Activated CD4-positive, alpha-beta T cell treated with anti-CD3 and anti-CD28 coated beads for 1 hour (primary cell): ENCODE measurements around the gene APOA1.
"Not testable (repeated sequence)": the region's sequence is repeated elsewhere in the genome, so short reads cannot be mapped to it uniquely, and the experiment has no call there.

Experiments used
- DNase-seq: peaks from one replicate; pipeline ENCODE4 v3.0.0-alpha.2; 2020

APOA1 gene

DNA sequence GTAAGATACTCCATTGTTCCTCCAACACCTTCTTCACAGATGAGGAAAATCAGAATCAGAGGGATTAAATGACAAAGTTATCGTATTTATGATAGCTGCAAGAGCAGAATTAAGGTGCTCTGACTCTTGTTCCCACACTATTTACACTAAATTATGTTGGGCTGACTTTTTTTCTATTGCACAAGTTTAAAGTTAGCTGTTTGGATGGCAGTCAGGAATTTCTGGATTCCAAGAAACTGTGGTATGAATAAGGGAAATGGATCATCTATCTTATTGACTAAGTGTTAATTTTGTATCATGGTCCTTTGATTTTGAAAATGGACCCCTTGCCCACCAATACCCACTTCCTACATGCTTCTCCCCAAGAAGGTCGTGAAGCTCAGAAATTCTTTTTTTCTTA is 19.9 kb upstream of the APOA1 start:
- DNase-seq: no peak

DNA sequence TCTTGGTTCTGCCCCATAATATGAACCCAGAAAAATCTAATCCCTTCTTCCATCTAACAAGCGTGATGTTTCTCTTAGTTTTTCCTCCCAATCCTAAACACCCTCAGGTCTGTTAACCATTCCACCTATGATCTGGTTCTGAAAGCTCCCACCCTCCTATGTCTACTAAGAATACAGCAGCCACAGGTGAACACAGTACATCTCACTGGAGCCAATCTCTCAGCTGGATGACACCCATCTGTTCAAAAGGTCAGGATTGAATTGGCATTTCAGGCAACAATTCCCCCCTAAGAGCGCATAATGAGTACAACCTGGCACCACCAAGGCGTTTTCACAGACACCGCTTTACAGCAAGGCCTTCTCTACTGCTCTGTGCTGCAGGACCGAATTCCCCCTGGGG is 19.0 kb upstream of the APOA1 start:
- DNase-seq: no peak

DNA sequence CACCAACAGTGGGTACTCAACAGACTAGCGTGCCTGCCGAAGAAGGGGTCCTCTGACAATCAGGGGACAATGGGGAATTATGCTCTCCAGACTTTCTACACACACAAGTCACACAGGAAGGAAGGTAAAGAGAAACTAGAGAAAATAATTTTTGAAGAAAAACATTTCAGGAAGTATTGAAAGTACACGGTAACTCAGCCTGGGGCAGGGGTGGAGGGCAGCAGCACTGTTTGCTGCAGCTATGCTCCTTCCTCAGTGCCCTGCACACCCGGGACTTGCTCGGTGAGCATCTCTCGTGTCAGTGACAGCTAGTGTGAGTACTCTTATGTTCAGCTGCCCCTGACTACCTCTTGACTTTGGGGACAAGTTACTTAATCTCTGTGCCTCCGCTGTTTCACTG is 18.0 kb upstream of the APOA1 start:
- DNase-seq: no peak

DNA sequence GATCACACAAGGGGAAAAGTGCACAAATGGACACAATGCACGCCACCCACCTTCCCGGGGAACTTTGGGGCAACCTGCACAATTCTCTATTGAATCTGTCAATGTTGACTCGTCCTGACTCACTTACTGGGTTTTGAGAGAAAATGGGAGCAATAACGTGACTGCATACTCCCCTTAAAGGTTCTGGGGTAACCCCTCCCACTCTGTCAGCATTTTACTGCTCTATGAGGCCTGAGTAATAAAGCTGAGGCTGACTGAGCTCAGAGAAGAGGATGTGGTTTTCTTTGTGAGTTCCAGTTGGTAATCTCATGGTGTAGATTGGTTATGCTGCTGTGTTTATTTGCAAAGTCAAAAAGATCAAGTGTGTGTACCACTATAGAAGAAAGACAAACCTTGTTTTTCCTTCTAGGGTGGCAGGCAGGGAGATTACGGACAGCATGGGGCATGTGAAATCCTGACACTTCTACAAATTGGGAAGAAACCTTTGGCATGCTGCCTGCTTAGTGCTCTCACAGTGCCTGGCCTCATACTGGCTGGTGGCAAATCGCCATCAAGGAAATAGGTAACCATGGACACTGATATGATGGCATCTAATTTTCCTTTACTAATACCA is 16.1 kb upstream of the APOA1 start:
- DNase-seq: peak; percentile 28

DNA sequence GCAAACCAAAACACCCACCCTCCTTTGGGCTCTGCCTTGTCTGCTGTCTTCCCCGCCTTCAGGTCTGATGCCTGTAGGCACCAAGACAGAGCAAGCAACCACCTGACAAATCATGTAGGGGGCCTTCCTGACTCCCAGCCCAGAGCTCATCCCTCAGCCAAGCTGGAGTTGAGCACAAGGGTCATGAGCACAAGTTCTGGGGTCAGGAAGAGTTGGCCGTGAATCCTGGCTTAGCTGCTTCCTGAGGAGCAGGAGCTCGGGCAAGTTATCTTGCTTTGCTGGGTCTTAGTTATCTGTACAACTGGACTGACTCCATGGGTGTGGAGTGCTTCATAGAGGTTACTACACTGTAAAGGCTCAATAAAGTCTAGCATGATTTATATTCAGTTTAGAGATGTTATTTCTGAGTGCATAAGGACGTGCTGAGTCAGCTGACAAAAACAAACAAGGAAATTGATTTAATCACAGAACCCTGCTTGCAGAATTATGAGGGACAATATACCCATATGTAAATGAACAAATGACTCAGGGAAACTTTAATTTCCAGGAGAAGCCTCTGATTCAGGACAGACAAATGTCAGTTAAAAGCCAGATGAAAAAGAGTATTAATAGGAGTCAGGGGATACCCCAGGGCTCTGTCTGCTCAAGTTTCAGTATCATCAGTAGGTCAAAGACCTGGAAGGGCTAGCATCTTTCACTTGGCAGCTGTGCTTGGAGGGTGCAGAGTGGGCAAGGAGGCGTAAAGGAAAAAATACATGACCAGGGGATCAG is 15.0 kb upstream of the APOA1 start:
- DNase-seq: no peak

DNA sequence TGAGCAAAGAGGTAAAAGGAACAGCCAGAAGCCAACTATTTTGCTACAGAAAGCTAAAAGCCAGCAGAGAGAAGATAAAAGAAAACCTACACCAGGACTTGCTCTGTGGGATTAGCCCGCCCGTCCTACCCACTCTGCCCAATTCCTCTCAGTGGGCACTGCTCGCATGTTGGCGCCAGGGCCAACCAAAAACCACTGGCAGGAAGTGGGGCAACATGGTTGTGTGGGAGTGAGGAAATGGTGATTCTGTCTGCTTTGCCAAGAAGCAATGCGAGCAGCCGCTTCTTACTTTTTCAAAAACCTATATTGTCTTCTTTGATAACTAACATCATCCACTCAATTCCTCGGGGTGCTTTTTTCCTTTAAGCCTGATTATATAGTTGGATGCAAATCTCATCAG is 14.2 kb upstream of the APOA1 start:
- DNase-seq: no peak

DNA sequence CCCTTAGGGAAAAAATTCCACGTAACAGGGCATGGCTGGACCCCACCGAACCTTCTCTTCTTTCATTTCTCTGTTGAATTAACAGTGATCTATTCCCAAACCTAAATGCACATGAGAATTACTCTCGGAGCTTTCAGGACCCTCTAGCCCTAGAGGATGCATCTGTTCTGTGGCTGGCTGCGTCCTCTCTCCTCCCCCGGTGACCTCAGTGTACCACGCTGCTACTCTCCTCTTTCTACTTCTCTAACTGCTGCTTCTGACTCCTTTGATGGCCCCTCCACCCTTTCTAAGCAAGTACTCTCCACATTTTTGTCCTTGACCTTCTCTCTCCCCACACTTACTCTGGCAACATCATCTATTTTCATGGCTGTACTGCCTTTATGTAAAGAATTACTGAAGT is 12.1 kb upstream of the APOA1 start:
- no peak for DNase-seq

DNA sequence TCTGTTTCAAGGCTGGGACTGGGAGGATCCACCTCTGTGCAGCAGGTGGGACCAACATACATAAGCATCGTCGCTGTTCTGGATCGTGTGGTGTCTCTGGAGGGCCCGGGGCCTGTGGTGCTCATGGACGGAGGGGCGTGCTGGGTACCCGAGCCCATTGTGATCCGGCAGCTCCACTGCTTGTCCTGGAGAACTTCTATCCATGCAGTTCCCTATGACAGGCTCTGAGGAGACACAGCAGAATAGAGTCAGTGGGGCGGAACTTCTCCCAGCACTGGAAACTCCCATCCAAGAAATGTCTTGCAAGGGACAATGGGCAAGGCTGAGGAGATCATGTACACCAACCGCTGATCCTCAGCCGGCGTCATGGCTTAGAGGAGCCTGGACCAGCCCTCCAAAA is 11.6 kb upstream of the APOA1 start:
- DNase-seq: no peak

DNA sequence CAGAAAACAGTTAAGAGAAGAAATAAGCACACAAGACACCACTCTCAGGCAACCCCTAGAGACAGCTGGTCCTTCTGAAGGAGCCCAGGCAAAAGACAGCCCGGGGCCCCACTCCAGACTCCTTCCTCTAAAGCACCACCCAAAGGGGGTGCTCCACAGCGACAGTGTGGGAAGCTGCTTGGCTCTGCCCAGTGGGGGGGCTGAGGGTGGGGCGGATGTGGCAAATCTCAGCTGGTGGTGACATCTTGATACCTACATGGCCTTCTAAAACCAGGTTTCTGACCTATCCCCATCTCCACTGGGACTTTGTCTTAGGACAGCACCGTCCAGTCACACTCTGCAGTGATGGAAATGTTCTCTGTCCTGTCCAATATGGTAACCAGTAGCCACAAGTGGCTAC is 10.2 kb upstream of the APOA1 start:
- DNase-seq: no peak

DNA sequence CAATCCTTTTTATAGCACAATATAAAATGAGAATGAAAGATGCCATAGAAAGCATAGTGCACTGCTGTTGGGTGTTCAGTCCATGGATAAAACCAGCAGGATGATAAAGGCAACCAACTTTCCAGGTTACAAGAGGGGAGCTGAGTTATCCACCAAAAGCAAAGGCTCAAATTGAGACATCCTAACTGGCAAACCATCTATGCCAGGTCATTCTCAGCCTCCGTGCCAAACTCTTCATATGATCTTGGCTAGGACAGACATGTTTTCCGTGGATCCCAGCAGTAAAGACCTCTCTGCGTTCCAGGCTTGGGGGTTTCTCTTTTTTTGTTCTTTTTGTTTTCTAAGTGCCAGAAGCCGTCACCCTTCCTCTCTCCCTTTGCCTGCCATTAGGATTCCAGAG is 7.3 kb upstream of the APOA1 start:
- DNase-seq: no peak

DNA sequence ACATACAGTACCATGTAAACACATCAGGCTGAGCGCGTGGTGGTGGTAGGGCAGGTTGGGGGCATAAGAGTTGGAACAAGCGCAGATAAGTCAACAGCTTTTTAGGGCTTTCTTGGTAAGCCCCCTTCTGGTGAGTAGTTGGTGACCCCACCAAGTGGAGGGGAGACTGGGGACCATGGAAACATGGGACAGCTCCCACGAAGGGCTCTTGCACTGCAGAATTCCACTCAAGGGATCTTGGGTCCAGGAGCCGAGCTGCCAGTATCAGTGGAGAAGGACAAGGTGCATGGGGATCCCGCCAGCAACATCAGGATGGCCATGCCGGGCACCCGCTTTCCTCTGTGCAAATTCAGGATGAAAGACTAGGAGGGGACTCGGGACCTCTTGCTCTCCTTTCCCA is 6.2 kb upstream of the APOA1 start:
- DNase-seq: no peak

DNA sequence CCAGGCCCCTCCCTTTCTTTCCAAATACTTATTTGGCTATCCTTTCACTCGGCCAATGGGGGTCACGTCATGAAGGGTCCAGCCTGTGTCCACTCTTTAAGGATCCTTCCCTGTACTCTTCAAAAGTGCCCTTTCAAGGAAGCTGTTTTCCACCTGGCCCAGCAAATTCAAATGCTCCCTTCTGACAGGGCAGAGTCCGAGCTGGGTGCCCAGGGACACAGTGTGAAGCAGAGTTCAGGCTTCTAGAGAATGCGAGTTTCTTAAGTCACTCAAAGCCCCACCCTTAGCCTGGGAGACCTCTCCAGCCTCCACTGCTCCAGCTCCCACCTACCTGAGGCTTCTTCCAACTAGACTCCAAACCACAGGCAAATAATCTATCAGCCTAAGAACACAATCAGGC is 5.5 kb upstream of the APOA1 start:
- no peak for DNase-seq

DNA sequence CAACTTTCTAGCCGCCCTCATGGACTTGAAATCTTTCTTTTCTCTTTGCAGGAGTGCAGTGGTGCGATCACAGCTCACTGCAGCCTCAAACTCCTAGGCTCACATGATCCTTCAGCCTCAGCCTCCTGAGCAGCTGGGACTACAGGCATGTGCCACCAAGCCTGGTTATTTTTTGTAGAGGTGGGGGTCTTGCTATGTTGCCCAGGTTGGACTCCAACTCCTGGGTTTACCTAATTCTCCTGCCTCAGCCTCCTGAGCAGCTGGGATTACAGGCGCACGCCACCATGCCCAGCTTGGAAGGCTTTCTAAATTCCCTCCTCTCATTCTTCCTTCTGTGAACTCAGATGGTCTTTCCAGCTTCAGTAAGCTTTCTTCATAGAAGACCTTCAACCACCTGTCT is 4.7 kb upstream of the APOA1 start:
- DNase-seq: no peak

DNA sequence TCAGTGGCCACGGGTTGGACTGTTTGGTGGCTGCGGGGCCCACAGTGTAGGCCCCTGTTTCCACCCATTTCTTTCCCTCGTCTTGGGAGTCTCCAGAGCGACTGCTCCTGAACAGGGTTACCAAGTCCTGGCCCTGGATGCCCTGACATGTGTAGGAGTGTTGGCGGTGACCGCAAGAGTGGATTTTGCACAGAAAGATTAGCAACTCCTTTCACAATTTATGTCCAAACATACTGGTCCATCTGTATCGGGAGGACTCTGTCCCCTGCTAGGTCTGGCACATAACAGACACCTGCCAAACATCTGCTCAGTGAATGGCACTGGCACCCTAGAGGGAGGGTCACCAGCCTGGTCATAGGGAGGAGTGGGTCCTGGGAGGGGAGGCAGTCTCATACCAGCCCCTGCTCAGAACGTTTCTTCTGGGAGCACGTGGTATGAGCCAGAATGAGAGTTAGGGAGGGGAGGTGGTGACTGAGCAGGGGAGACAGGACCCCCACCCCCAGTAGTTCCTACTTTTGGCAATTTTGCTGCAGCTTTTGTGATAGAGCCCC is 3.4 kb upstream of the APOA1 start:
- DNase-seq: no peak

DNA sequence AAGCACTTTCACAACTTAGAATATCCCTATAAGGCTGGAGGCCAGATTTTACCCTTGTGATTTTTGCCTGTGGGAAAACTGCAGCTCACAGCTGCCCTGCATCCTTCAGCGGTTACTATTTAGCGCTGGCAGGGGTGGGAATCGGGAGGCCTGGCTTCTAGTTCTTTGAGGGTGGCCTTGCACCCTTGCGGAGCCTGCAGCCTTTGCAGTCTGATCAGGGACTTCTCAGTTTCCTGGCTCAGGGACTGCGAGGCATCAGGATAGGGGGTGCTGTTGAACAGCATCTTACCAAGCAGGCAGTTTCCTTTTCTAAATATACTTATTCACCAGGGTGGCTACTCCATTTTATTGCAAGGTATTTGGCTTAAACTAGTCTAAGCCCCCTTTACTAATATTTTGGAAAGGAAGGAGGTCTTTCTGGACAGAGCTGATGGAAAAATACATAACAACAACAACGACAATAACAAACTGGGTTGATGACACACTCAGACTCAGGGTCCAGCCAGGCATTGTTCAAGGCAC is 2.9 kb upstream of the APOA1 start:
- no peak for DNase-seq

DNA sequence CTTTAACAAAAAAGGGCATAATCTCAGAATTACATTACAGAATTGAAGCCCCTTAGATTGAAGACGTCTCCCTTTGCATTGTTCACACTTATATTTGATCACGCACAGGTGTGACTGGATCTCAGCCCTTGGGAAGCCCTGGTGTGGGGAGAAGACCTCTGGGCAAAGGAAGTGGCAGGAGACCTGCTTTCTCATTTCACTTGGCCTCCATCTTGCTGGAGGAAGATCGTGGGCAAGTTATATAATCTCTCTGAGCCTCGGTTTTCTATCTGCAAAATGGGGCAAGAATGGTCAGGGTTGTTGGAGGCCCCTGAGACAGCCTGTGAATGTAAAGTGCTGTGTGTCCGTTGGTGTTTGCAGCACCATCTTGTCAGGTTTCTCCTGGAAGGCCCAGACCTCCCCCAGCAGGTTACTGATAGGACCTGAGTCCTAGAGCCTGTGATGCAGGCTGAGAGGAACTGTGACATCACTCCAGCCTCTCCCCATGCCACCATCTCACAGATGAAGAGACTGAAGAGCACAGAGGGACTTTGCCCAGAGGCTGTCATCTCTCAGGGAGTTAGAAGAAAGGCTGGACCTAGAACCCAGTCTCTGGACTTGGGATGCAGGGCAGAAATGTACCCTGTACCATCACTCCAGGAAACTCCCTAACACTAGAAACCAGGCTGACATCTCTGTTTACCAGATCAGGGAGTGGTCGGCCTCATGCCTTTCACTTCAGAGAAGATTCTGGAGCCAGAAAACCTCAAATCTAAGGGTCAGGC is 1.1 kb upstream of the APOA1 start:
- no peak for DNase-seq

DNA sequence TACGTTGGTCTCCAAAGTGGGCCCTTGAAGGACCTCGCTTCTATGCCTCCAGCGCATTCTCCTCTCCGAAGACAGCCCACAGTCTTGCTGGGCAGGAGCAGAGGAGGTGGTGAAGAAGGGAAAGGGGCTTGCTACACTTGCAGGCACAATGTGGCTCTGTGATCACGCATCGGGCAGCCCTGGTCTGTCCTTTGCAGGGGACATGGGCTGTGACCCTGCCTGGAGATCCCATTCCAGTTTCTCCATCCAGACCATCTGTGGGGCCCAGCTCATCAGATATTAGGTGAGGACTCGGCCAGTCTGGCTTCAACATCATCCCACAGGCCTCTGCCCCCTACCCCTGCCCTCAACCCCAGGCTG is 810 bp downstream of the APOA1 start:
- no peak for DNase-seq

DNA sequence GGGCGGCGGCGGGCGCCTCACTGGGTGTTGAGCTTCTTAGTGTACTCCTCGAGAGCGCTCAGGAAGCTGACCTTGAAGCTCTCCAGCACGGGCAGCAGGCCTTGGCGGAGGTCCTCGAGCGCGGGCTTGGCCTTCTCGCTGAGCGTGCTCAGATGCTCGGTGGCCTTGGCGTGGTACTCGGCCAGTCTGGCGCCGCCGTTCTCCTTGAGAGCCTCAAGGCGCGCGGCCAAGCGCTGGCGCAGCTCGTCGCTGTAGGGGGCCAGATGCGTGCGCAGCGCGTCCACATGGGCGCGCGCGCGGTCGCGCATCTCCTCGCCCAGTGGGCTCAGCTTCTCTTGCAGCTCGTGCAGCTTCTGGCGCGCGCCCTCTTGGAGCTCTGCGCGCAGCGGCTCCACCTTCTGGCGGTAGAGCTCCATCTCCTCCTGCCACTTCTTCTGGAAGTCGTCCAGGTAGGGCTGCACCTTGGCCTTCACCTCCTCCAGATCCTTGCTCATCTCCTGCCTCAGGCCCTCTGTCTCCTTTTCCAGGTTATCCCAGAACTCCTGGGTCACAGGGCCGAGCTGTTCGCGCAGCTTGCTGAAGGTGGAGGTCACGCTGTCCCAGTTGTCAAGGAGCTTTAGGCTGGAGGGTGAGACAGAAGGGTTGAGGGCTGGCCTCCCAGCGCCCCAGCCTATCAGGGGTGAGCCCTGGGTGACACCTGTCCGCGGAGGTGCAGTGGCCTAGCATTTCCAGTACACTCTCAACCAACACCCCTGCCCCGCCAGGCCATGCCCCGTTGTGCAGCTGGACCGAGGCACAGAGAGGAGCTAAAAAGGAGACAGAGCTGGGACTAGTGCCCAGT is 1.4 kb downstream of the APOA1 start:
- DNase-seq: peak; percentile 68

DNA sequence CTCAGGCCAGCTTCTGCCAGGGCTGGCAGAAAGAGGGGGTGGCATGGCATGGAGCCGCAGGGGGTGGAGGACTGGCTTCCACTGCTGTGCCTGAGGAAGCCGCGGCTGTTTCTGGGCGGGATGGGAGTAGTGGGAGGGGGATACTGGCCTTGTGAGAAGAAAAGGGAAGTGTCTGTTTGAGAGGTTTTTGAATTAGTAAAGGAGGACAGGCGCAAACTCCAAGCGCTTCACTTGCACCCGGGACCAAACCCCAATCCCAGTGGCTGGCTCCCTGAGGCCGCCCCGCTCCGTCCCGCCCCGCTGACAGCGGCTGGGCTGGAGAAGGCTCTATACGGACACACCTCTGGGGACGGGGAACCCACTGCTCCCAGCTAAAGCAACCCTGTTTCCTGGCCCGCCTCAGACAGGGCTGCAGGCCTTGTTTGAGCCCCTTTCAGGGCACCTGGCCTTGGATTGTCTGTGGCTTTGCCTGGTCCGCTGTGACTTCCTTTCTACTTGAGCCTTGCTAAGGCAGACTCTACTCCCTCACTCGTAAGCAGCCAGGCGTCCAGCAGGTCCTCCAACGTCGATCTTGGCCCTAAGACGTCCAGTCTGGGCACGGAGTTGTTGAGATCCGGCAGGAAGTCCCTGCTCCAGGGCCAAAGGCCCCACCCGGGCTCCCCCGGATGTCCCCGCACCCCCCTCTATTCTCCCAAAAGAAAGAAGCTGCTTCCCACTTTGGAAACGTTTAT is 2.2 kb downstream of the APOA1 start:
- DNase-seq: no peak

DNA sequence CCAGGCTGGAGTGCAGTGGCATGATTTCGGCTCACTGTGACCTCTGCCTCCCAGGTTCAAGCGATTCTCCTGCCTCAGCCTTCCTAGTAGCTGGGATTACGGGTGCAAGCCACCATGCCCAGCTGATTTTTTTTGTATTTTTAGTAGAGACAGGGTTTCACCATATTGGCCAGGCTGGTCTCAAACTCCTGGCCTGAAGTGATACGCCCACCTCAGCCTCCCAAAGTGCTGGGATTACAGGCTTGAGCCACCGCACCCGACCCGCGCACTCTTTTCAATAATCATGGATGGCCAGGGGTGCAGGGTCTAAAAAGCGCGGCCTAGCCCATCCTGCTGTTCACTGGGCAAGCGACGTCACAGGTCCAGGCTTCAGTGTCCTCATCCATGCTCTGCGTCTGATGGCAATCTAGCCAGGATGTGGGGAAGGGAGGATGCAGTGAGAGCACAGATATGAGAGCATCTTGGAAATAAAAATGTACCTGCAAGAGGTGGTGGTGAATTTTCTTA is 2.8 kb downstream of the APOA1 start:
- DNase-seq: not testable (repeated sequence)

DNA sequence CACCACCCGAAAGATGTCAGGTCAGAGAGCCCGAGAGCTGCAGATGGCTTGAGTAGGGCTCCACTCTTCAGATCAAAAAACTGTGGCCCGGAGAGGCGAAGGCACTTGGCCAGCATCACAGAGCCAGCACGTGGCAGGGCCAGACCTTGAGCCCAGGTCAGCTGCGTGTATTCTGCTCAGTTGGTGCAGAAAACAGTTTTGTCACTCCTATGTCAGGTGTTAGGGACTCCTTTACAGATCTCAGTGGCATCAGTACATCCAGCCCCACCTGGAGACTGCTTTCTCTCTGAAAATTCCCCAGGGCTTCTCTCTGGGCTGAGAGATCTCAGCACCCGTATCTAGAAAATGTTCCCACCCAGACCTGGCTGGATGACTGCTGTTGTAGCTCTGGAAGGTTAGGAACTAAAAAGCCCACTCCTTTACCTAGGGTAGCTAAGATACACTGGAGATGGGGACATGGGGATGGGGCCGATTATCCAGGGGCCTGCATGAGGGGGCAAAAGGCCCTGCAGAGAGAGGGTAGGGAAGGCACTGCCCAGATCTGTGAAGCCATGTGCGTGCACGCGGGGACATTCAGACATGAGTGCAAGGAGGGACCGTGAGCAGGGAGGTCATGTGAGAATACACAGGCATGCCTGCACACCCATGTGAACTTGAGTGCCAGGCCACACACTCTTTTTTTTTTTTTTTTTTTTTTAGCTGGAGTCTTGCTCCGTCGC is 3.4 kb downstream of the APOA1 start:
- no peak for DNase-seq
